Measurements from ENCODE around the gene IFNAR1.
"Not testable (repeated sequence)": the region's sequence is repeated elsewhere in the genome, so short reads cannot be mapped to it uniquely, and the experiment has no call there.

The IFNAR1 gene

GRCh38 chr21:33371366-33371765 lies 46.6 kb downstream of the IFNAR1 start:
- peaks cover 5% of the 10 kb centered on the region for H3K27me3 Mint-ChIP-seq
- H3K36me3 Mint-ChIP-seq (ENCODE audit: low read depth), result peaks cover 6% of the 10 kb centered on the region
- H3K9me3 Mint-ChIP-seq, result peaks cover 15% of the 10 kb centered on the region
- peaks cover 9% of the 10 kb centered on the region for H3K4me1 Mint-ChIP-seq (ENCODE audit: low read depth)
- H3K27ac Mint-ChIP-seq, result no peak overlapping the region
- DNase-seq, result no peak
- H3K4me3 Mint-ChIP-seq, result no peak overlapping the region

GRCh38 chr21:33372582-33372981 lies 47.8 kb downstream of the IFNAR1 start:
- Mint-ChIP-seq H3K27ac (no peak overlapping the region), H3K27me3 (peaks cover 11% of the 10 kb centered on the region), H3K9me3 (peaks cover 8% of the 10 kb centered on the region), H3K36me3 (ENCODE audit: low read depth) (peaks cover under 1% of the 10 kb centered on the region), H3K4me3 (no peak overlapping the region), H3K4me1 (ENCODE audit: low read depth) (peaks cover 9% of the 10 kb centered on the region)
- no peak for DNase-seq

GRCh38 chr21:33373451-33373850 lies 48.7 kb downstream of the IFNAR1 start:
- peaks cover 9% of the 10 kb centered on the region for H3K4me1 Mint-ChIP-seq (ENCODE audit: low read depth)
- H3K27ac Mint-ChIP-seq, result no peak overlapping the region
- H3K27me3 Mint-ChIP-seq, result peaks cover 14% of the 10 kb centered on the region
- no peak overlapping the region for H3K4me3 Mint-ChIP-seq
- peaks cover 2% of the 10 kb centered on the region for H3K9me3 Mint-ChIP-seq
- no peak for DNase-seq
- H3K36me3 Mint-ChIP-seq (ENCODE audit: low read depth), result no peaks in the 10 kb centered on the region

- no peaks in the 10 kb centered on the region for H3K9me3 Mint-ChIP-seq
- no peak overlapping the region for H3K27ac Mint-ChIP-seq
- no peak overlapping the region for H3K4me3 Mint-ChIP-seq
- H3K27me3 Mint-ChIP-seq, result peaks cover 14% of the 10 kb centered on the region
- no peaks in the 10 kb centered on the region for H3K36me3 Mint-ChIP-seq (ENCODE audit: low read depth)
- H3K4me1 Mint-ChIP-seq (ENCODE audit: low read depth), result peaks cover 11% of the 10 kb centered on the region
- DNase-seq, result no peak
Observed at GRCh38 chr21:33374080-33374449, 49.3 kb downstream of the IFNAR1 start.

- Mint-ChIP-seq H3K27ac (no peak overlapping the region), H3K36me3 (ENCODE audit: low read depth) (no peaks in the 10 kb centered on the region), H3K4me1 (ENCODE audit: low read depth) (peaks cover 15% of the 10 kb centered on the region), H3K9me3 (no peaks in the 10 kb centered on the region), H3K27me3 (peaks cover 14% of the 10 kb centered on the region), H3K4me3 (no peak overlapping the region)
- DNase-seq, result no peak
Observed at GRCh38 chr21:33374450-33375096, 49.8 kb downstream of the IFNAR1 start.

GRCh38 chr21:33375101-33375644 lies 50.4 kb downstream of the IFNAR1 start:
- Mint-ChIP-seq H3K36me3 (ENCODE audit: low read depth) (no peaks in the 10 kb centered on the region), H3K27me3 (peaks cover 14% of the 10 kb centered on the region), H3K4me1 (ENCODE audit: low read depth) (peaks cover 21% of the 10 kb centered on the region), H3K4me3 (no peak overlapping the region), H3K27ac (no peak overlapping the region), H3K9me3 (no peaks in the 10 kb centered on the region)
- no peak for DNase-seq

- H3K36me3 Mint-ChIP-seq (ENCODE audit: low read depth), result no peaks in the 10 kb centered on the region
- no peak overlapping the region for H3K4me3 Mint-ChIP-seq
- H3K27me3 Mint-ChIP-seq, result peaks cover 14% of the 10 kb centered on the region
- H3K4me1 Mint-ChIP-seq (ENCODE audit: low read depth), result peaks cover 41% of the 10 kb centered on the region
- DNase-seq, result no peak
- H3K9me3 Mint-ChIP-seq, result no peaks in the 10 kb centered on the region
- no peak overlapping the region for H3K27ac Mint-ChIP-seq
Observed at GRCh38 chr21:33377221-33377920, 52.6 kb downstream of the IFNAR1 start.

GRCh38 chr21:33378081-33378480 lies 53.3 kb downstream of the IFNAR1 start:
- DNase-seq, result no peak
- Mint-ChIP-seq H3K27me3 (peaks cover 14% of the 10 kb centered on the region), H3K27ac (no peak overlapping the region), H3K4me3 (no peak overlapping the region), H3K9me3 (no peaks in the 10 kb centered on the region), H3K4me1 (ENCODE audit: low read depth) (peaks cover 48% of the 10 kb centered on the region), H3K36me3 (ENCODE audit: low read depth) (no peaks in the 10 kb centered on the region)

GRCh38 chr21:33379934-33380333 lies 55.2 kb downstream of the IFNAR1 start:
- not testable (repeated sequence) for H3K36me3 Mint-ChIP-seq (ENCODE audit: low read depth); H3K9me3 Mint-ChIP-seq; DNase-seq
- Mint-ChIP-seq H3K27ac (peak overlapping the region; percentile 83), H3K4me1 (ENCODE audit: low read depth) (peaks cover 61% of the 10 kb centered on the region), H3K27me3 (peaks cover 19% of the 10 kb centered on the region), H3K4me3 (peak overlapping the region; percentile 36)

- peak overlapping the region; percentile 36 for H3K4me3 Mint-ChIP-seq
- peak; percentile 89 for DNase-seq
- peaks cover 20% of the 10 kb centered on the region for H3K27me3 Mint-ChIP-seq
- H3K4me1 Mint-ChIP-seq (ENCODE audit: low read depth), result peaks cover 63% of the 10 kb centered on the region
- H3K9me3 Mint-ChIP-seq, result no peaks in the 10 kb centered on the region
- peak overlapping the region; percentile 83 for H3K27ac Mint-ChIP-seq
- no peaks in the 10 kb centered on the region for H3K36me3 Mint-ChIP-seq (ENCODE audit: low read depth)
Observed at GRCh38 chr21:33380483-33380998, 55.8 kb downstream of the IFNAR1 start.

GRCh38 chr21:33381381-33381780 lies 56.6 kb downstream of the IFNAR1 start:
- H3K9me3 Mint-ChIP-seq; H3K4me3 Mint-ChIP-seq; H3K27ac Mint-ChIP-seq; DNase-seq; H3K36me3 Mint-ChIP-seq (ENCODE audit: low read depth): not testable (repeated sequence)
- Mint-ChIP-seq H3K27me3 (peaks cover 22% of the 10 kb centered on the region), H3K4me1 (ENCODE audit: low read depth) (peaks cover 64% of the 10 kb centered on the region)

- Mint-ChIP-seq H3K27ac (peak overlapping the region; percentile 83), H3K36me3 (ENCODE audit: low read depth) (no peaks in the 10 kb centered on the region), H3K27me3 (peaks cover 24% of the 10 kb centered on the region), H3K4me1 (ENCODE audit: low read depth) (peaks cover 64% of the 10 kb centered on the region), H3K9me3 (no peaks in the 10 kb centered on the region), H3K4me3 (peak overlapping the region; percentile 65)
- peak; percentile 72 for DNase-seq
Observed at GRCh38 chr21:33383056-33383888, 58.5 kb downstream of the IFNAR1 start.

GRCh38 chr21:33384841-33385331 lies 60.1 kb downstream of the IFNAR1 start:
- no peak for DNase-seq
- H3K4me1 Mint-ChIP-seq (ENCODE audit: low read depth), result peaks cover 55% of the 10 kb centered on the region

GRCh38 chr21:33386222-33386784 lies 61.5 kb downstream of the IFNAR1 start:
- no peak for DNase-seq
- Mint-ChIP-seq H3K4me3 (no peak overlapping the region), H3K27ac (no peak overlapping the region), H3K9me3 (no peaks in the 10 kb centered on the region), H3K36me3 (ENCODE audit: low read depth) (no peaks in the 10 kb centered on the region), H3K4me1 (ENCODE audit: low read depth) (peaks cover 41% of the 10 kb centered on the region), H3K27me3 (peaks cover 47% of the 10 kb centered on the region)

More at GRCh38 chr21:33384841-33385331, 60.1 kb downstream of the IFNAR1 start:
- H3K27me3 Mint-ChIP-seq, result peaks cover 36% of the 10 kb centered on the region
- peak overlapping the region; percentile 75 for H3K27ac Mint-ChIP-seq
- no peaks in the 10 kb centered on the region for H3K9me3 Mint-ChIP-seq
- no peaks in the 10 kb centered on the region for H3K36me3 Mint-ChIP-seq (ENCODE audit: low read depth)
- no peak overlapping the region for H3K4me3 Mint-ChIP-seq

Data from activated T-cell treated with anti-CD3 and anti-CD28 coated beads, Interleukin-2, amount 50 U/mL, for 24 hours (primary cell).